ENCODE data around the gene HRAS.

GRCh38 chr11:484616-485015 is 50.8 kb downstream of the HRAS start:
- TF ChIP-seq YY1 (IDR thresholded peaks at IDR 0.05; ENCODE audit: low read depth, low read length) (no peak), RNF2 (IDR thresholded peaks at IDR 0.05; ENCODE audit: borderline replicate concordance, low read depth, low read length, missing control alignments, poor library complexity, severe bottlenecking) (no peak), TAF1 (IDR thresholded peaks at IDR 0.05; ENCODE audit: low read depth, low read length) (no peak), SIN3A (conservative IDR thresholded peaks at IDR 0.05 in 1 of 2, IDR thresholded peaks at IDR 0.05 in 1 of 2; ENCODE audit: low read depth in 1 of 2, low read length in 2 of 2) (no peak), EP300 (IDR thresholded peaks at IDR 0.05; ENCODE audit: borderline replicate concordance in 1 of 2, low read depth in 2 of 2, low read length in 2 of 2) (no peak), RAD21 (IDR thresholded peaks at IDR 0.05 in 1 of 2, conservative IDR thresholded peaks at IDR 0.05 in 1 of 2; ENCODE audit: low read depth in 2 of 2, low read length in 2 of 2) (no peak), MAX (IDR thresholded peaks at IDR 0.05) (no peak), BCL11A (IDR thresholded peaks at IDR 0.05; ENCODE audit: low read depth in 2 of 2, low read length in 2 of 2) (no peak), POLR2AphosphoS5 (IDR thresholded peaks at IDR 0.05; ENCODE audit: low read depth, low read length) (no peak), SUZ12 (IDR thresholded peaks at IDR 0.05; ENCODE audit: low read length) (no peak), CHD1 (IDR thresholded peaks at IDR 0.05; ENCODE audit: low read depth, low read length) (no peak)
- TF ChIP-seq, protein P1, sequence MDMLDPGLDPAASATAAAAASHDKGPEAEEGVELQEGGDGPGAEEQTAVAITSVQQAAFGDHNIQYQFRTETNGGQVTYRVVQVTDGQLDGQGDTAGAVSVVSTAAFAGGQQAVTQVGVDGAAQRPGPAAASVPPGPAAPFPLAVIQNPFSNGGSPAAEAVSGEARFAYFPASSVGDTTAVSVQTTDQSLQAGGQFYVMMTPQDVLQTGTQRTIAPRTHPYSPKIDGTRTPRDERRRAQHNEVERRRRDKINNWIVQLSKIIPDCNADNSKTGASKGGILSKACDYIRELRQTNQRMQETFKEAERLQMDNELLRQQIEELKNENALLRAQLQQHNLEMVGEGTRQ (IDR thresholded peaks at IDR 0.05; ENCODE audit: low read length), result no peak
- TF ChIP-seq, protein P2, sequence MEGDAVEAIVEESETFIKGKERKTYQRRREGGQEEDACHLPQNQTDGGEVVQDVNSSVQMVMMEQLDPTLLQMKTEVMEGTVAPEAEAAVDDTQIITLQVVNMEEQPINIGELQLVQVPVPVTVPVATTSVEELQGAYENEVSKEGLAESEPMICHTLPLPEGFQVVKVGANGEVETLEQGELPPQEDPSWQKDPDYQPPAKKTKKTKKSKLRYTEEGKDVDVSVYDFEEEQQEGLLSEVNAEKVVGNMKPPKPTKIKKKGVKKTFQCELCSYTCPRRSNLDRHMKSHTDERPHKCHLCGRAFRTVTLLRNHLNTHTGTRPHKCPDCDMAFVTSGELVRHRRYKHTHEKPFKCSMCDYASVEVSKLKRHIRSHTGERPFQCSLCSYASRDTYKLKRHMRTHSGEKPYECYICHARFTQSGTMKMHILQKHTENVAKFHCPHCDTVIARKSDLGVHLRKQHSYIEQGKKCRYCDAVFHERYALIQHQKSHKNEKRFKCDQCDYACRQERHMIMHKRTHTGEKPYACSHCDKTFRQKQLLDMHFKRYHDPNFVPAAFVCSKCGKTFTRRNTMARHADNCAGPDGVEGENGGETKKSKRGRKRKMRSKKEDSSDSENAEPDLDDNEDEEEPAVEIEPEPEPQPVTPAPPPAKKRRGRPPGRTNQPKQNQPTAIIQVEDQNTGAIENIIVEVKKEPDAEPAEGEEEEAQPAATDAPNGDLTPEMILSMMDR (IDR thresholded peaks at IDR 0.05; ENCODE audit: control extremely low read depth in 1 of 3, insufficient read depth in 1 of 3, low read depth in 1 of 3, low read length in 3 of 3), result no peak

All from H1 (cell line).